ENCODE measurements around the gene ATXN7L1. TPM values are rescaled to one million over a fixed set of nuclear protein-coding genes. Genes with fewer than 3 reads are reported as not detected.

ATXN7L1 gene
- total and polyA plus RNA-seq, 2 of the 8 experiments (the other 6 are each of a cell fraction or from before 2014, with no cell fraction given): 14.3 to 34.0 TPM

DNA sequence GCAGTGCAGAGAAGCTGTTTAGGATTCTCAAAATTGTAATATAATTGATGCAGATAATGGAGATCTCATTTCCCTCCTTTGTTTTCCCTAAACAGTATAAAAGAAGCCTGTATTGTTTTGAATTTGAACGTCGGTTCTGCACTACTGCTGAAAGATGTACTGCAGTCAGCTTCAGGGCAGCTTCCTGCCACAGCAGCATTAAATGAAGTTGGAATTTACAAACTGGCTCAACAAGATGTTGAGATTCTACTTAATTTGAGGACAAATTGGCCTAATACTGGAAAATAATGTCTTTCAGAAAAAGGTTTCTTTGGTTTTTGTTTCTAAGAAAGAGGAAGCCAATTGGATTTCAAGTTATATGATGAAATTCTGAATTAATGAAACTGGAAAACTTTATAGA, 309.4 kb downstream of the ATXN7L1 start (continued):
- TF ChIP-seq, protein P1, sequence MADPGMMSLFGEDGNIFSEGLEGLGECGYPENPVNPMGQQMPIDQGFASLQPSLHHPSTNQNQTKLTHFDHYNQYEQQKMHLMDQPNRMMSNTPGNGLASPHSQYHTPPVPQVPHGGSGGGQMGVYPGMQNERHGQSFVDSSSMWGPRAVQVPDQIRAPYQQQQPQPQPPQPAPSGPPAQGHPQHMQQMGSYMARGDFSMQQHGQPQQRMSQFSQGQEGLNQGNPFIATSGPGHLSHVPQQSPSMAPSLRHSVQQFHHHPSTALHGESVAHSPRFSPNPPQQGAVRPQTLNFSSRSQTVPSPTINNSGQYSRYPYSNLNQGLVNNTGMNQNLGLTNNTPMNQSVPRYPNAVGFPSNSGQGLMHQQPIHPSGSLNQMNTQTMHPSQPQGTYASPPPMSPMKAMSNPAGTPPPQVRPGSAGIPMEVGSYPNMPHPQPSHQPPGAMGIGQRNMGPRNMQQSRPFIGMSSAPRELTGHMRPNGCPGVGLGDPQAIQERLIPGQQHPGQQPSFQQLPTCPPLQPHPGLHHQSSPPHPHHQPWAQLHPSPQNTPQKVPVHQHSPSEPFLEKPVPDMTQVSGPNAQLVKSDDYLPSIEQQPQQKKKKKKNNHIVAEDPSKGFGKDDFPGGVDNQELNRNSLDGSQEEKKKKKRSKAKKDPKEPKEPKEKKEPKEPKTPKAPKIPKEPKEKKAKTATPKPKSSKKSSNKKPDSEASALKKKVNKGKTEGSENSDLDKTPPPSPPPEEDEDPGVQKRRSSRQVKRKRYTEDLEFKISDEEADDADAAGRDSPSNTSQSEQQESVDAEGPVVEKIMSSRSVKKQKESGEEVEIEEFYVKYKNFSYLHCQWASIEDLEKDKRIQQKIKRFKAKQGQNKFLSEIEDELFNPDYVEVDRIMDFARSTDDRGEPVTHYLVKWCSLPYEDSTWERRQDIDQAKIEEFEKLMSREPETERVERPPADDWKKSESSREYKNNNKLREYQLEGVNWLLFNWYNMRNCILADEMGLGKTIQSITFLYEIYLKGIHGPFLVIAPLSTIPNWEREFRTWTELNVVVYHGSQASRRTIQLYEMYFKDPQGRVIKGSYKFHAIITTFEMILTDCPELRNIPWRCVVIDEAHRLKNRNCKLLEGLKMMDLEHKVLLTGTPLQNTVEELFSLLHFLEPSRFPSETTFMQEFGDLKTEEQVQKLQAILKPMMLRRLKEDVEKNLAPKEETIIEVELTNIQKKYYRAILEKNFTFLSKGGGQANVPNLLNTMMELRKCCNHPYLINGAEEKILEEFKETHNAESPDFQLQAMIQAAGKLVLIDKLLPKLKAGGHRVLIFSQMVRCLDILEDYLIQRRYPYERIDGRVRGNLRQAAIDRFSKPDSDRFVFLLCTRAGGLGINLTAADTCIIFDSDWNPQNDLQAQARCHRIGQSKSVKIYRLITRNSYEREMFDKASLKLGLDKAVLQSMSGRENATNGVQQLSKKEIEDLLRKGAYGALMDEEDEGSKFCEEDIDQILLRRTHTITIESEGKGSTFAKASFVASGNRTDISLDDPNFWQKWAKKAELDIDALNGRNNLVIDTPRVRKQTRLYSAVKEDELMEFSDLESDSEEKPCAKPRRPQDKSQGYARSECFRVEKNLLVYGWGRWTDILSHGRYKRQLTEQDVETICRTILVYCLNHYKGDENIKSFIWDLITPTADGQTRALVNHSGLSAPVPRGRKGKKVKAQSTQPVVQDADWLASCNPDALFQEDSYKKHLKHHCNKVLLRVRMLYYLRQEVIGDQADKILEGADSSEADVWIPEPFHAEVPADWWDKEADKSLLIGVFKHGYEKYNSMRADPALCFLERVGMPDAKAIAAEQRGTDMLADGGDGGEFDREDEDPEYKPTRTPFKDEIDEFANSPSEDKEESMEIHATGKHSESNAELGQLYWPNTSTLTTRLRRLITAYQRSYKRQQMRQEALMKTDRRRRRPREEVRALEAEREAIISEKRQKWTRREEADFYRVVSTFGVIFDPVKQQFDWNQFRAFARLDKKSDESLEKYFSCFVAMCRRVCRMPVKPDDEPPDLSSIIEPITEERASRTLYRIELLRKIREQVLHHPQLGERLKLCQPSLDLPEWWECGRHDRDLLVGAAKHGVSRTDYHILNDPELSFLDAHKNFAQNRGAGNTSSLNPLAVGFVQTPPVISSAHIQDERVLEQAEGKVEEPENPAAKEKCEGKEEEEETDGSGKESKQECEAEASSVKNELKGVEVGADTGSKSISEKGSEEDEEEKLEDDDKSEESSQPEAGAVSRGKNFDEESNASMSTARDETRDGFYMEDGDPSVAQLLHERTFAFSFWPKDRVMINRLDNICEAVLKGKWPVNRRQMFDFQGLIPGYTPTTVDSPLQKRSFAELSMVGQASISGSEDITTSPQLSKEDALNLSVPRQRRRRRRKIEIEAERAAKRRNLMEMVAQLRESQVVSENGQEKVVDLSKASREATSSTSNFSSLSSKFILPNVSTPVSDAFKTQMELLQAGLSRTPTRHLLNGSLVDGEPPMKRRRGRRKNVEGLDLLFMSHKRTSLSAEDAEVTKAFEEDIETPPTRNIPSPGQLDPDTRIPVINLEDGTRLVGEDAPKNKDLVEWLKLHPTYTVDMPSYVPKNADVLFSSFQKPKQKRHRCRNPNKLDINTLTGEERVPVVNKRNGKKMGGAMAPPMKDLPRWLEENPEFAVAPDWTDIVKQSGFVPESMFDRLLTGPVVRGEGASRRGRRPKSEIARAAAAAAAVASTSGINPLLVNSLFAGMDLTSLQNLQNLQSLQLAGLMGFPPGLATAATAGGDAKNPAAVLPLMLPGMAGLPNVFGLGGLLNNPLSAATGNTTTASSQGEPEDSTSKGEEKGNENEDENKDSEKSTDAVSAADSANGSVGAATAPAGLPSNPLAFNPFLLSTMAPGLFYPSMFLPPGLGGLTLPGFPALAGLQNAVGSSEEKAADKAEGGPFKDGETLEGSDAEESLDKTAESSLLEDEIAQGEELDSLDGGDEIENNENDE (IDR thresholded peaks at IDR 0.05; ENCODE audit: insufficient replicate concordance, low read length): no peak
- TF ChIP-seq, protein P2, sequence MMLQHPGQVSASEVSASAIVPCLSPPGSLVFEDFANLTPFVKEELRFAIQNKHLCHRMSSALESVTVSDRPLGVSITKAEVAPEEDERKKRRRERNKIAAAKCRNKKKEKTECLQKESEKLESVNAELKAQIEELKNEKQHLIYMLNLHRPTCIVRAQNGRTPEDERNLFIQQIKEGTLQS (IDR thresholded peaks at IDR 0.05; ENCODE audit: insufficient read depth, low read depth, low read length): no peak
- no peak for TF ChIP-seq POLR2AphosphoS5 (IDR thresholded peaks at IDR 0.05; ENCODE audit: low read depth, low read length)
- TF ChIP-seq EGR1 (IDR thresholded peaks at IDR 0.05; ENCODE audit: borderline replicate concordance, low read depth, low read length): no peak
- TF ChIP-seq RNF2 (IDR thresholded peaks at IDR 0.05; ENCODE audit: borderline replicate concordance, low read depth, low read length, missing control alignments, poor library complexity, severe bottlenecking): no peak
- no peak for TF ChIP-seq PHF8 (conservative IDR thresholded peaks at IDR 0.05; ENCODE audit: low read depth, low read length)
- no peak for TF ChIP-seq TCF12 (IDR thresholded peaks at IDR 0.05; ENCODE audit: low read depth, low read length)
- TF ChIP-seq SP4 (IDR thresholded peaks at IDR 0.05; ENCODE audit: low read length): no peak
- no peak for TF ChIP-seq SUZ12 (IDR thresholded peaks at IDR 0.05; ENCODE audit: low read length)
- no peak for TF ChIP-seq RFX5 (IDR thresholded peaks at IDR 0.05; ENCODE audit: borderline replicate concordance, low read depth, low read length)
- TF ChIP-seq ASH2L (IDR thresholded peaks at IDR 0.05; ENCODE audit: low read length): no peak
- no peak for TF ChIP-seq RXRA (IDR thresholded peaks at IDR 0.05; ENCODE audit: insufficient read depth, low read depth, low read length)

Measured in H1 (cell line).